ENCODE measurements around the gene VAT1L.

The VAT1L gene

GRCh38 chr16:77868478-77868877, 80.1 kb downstream of the VAT1L start:
- Mint-ChIP-seq H3K4me3 (no peak overlapping the region), H3K27ac (ENCODE audit: low read depth) (no peak overlapping the region)
- no peak for ATAC-seq (replicated peaks; ENCODE audit: extremely low read depth, poor library complexity, severe bottlenecking)

GRCh38 chr16:77869997-77870813, 81.8 kb downstream of the VAT1L start:
- Mint-ChIP-seq H3K36me3 (ENCODE audit: insufficient read depth) (no peaks in the 10 kb centered on the region), H3K27me3 (peaks cover 29% of the 10 kb centered on the region), H3K27ac (ENCODE audit: low read depth) (no peak overlapping the region), H3K4me1 (no peaks in the 10 kb centered on the region), H3K9me3 (no peaks in the 10 kb centered on the region), H3K4me3 (no peak overlapping the region)
- DNase-seq (ENCODE audit: low spot score in 2 of 2) (no peak), ATAC-seq (replicated peaks; ENCODE audit: extremely low read depth, poor library complexity, severe bottlenecking) (no peak)

More at GRCh38 chr16:77868478-77868877, 80.1 kb downstream of the VAT1L start:
- H3K4me1 Mint-ChIP-seq, result no peaks in the 10 kb centered on the region
- no peaks in the 10 kb centered on the region for H3K36me3 Mint-ChIP-seq (ENCODE audit: insufficient read depth)
- no peak for DNase-seq (ENCODE audit: low spot score in 2 of 2)
- no peaks in the 10 kb centered on the region for H3K9me3 Mint-ChIP-seq
- peaks cover 24% of the 10 kb centered on the region for H3K27me3 Mint-ChIP-seq

DNA sequence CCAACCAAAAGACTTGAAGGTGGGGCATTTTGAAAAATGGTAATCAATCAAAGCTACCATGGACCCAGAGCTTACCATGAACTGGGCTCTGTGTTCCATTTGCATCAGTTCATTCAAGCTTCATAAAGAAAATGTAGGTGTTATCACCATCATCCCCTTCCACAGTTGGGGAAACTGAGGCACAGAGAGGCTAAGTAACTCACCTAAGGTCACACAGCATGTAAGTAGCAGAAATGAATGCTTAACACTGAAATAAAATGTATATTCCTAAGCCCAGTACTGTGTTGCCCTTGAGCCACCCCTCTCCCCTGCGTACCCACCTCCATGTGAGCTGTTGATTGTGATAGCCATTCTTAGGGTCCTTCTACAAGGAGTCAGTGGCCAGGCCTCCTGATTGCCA, 83.6 kb downstream of the VAT1L start:
- Mint-ChIP-seq H3K4me1 (no peaks in the 10 kb centered on the region), H3K27ac (ENCODE audit: low read depth) (no peak overlapping the region), H3K36me3 (ENCODE audit: insufficient read depth) (no peaks in the 10 kb centered on the region), H3K27me3 (peaks cover 13% of the 10 kb centered on the region), H3K4me3 (no peak overlapping the region), H3K9me3 (no peaks in the 10 kb centered on the region)
- DNase-seq (ENCODE audit: low spot score in 2 of 2), result no peak
- no peak for ATAC-seq (replicated peaks; ENCODE audit: extremely low read depth, poor library complexity, severe bottlenecking)

GRCh38 chr16:77873066-77873465, 84.7 kb downstream of the VAT1L start:
- H3K27me3 Mint-ChIP-seq, result peaks cover 13% of the 10 kb centered on the region
- no peak for DNase-seq (ENCODE audit: low spot score in 2 of 2)
- H3K9me3 Mint-ChIP-seq, result no peaks in the 10 kb centered on the region
- no peaks in the 10 kb centered on the region for H3K4me1 Mint-ChIP-seq
- no peak overlapping the region for H3K4me3 Mint-ChIP-seq
- no peaks in the 10 kb centered on the region for H3K36me3 Mint-ChIP-seq (ENCODE audit: insufficient read depth)
- no peak for ATAC-seq (replicated peaks; ENCODE audit: extremely low read depth, poor library complexity, severe bottlenecking)
- no peak overlapping the region for H3K27ac Mint-ChIP-seq (ENCODE audit: low read depth)

- Mint-ChIP-seq H3K36me3 (ENCODE audit: insufficient read depth) (no peaks in the 10 kb centered on the region), H3K9me3 (no peaks in the 10 kb centered on the region), H3K4me3 (no peak overlapping the region), H3K27ac (ENCODE audit: low read depth) (no peak overlapping the region), H3K4me1 (no peaks in the 10 kb centered on the region), H3K27me3 (peaks cover 13% of the 10 kb centered on the region)
- ATAC-seq (replicated peaks; ENCODE audit: extremely low read depth, poor library complexity, severe bottlenecking), result no peak
- DNase-seq (ENCODE audit: low spot score in 2 of 2), result no peak
Observed at GRCh38 chr16:77874347-77874746, 86.0 kb downstream of the VAT1L start.

GRCh38 chr16:77876776-77877175, 88.4 kb downstream of the VAT1L start:
- Mint-ChIP-seq H3K27me3 (peaks cover 13% of the 10 kb centered on the region), H3K4me3 (no peak overlapping the region), H3K9me3 (no peaks in the 10 kb centered on the region), H3K4me1 (no peaks in the 10 kb centered on the region), H3K27ac (ENCODE audit: low read depth) (no peak overlapping the region), H3K36me3 (ENCODE audit: insufficient read depth) (peaks cover under 1% of the 10 kb centered on the region)
- DNase-seq (ENCODE audit: low spot score in 2 of 2) (no peak), ATAC-seq (replicated peaks; ENCODE audit: extremely low read depth, poor library complexity, severe bottlenecking) (no peak)

DNA sequence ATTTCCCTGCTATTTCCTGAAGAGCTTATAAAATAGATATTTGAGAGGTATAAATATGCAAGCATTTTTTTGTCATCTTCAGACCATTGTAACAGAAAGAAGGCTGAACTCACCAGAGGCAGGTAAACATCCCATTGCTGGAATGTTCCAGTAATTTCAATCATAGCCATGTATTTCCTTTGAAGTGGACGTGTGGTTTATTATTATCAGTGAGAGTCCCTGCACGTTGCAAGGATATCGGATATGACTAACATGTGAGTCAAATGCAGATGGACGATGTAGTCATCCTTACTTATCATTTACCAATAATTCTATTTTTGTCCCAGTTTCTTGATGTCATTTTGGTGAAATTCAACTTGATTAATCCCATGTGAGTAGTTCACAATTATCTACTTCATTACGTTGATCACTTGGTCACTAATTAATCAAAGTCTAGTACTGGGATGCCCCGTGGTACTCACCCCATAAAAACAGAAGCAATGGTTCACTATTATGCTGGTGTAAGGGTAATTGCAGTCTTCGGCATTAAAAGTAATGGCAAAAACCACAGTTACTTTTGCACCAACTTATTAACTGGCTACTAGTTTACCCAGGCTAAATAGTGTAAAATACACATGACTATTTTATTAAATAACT, 89.5 kb downstream of the VAT1L start:
- H3K36me3 Mint-ChIP-seq (ENCODE audit: insufficient read depth), result peaks cover 2% of the 10 kb centered on the region
- H3K4me3 Mint-ChIP-seq, result no peak overlapping the region
- H3K4me1 Mint-ChIP-seq, result no peaks in the 10 kb centered on the region
- ATAC-seq (replicated peaks; ENCODE audit: extremely low read depth, poor library complexity, severe bottlenecking) (no peak), DNase-seq (ENCODE audit: low spot score in 2 of 2) (no peak)
- H3K27ac Mint-ChIP-seq (ENCODE audit: low read depth), result no peak overlapping the region
- no peaks in the 10 kb centered on the region for H3K9me3 Mint-ChIP-seq
- peaks cover 13% of the 10 kb centered on the region for H3K27me3 Mint-ChIP-seq

- no peaks in the 10 kb centered on the region for H3K4me1 Mint-ChIP-seq
- H3K4me3 Mint-ChIP-seq, result no peak overlapping the region
- ATAC-seq (replicated peaks; ENCODE audit: extremely low read depth, poor library complexity, severe bottlenecking) (no peak), DNase-seq (ENCODE audit: low spot score in 2 of 2) (no peak)
- peaks cover 2% of the 10 kb centered on the region for H3K36me3 Mint-ChIP-seq (ENCODE audit: insufficient read depth)
- H3K27me3 Mint-ChIP-seq, result peaks cover 18% of the 10 kb centered on the region
- no peaks in the 10 kb centered on the region for H3K9me3 Mint-ChIP-seq
- no peak overlapping the region for H3K27ac Mint-ChIP-seq (ENCODE audit: low read depth)
Observed at GRCh38 chr16:77881355-77882030, 93.1 kb downstream of the VAT1L start.

DNA sequence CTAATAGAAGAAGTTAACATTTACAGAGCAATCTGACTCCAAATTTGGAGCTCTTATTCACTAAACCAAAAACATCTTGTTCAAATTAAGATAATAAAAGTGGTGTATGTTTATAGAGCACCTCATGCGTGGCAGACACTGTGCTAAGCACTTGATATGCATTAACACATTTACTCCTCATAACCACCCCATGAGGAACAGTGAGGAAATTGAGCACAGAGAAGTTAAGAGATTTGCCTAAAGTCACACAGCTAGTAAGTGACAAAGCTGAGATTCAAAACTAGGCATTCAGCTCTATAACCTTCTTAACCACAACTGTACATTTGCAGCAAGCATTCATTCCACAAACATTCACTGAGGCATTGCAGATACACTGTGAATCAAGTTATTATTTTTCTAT, 94.0 kb downstream of the VAT1L start:
- DNase-seq (ENCODE audit: low spot score in 2 of 2), result no peak
- Mint-ChIP-seq H3K27me3 (peaks cover 27% of the 10 kb centered on the region), H3K4me3 (no peak overlapping the region), H3K27ac (ENCODE audit: low read depth) (no peak overlapping the region), H3K4me1 (no peaks in the 10 kb centered on the region), H3K9me3 (no peaks in the 10 kb centered on the region), H3K36me3 (ENCODE audit: insufficient read depth) (peaks cover 2% of the 10 kb centered on the region)
- ATAC-seq (replicated peaks; ENCODE audit: extremely low read depth, poor library complexity, severe bottlenecking), result no peak

GRCh38 chr16:77885571-77886295, 97.4 kb downstream of the VAT1L start:
- no peak for DNase-seq (ENCODE audit: low spot score in 2 of 2)
- no peaks in the 10 kb centered on the region for H3K4me1 Mint-ChIP-seq
- H3K36me3 Mint-ChIP-seq (ENCODE audit: insufficient read depth), result peaks cover 2% of the 10 kb centered on the region
- H3K4me3 Mint-ChIP-seq, result no peak overlapping the region
- ATAC-seq (replicated peaks; ENCODE audit: extremely low read depth, poor library complexity, severe bottlenecking), result no peak
- H3K9me3 Mint-ChIP-seq, result no peaks in the 10 kb centered on the region
- H3K27ac Mint-ChIP-seq (ENCODE audit: low read depth), result no peak overlapping the region
- peaks cover 39% of the 10 kb centered on the region for H3K27me3 Mint-ChIP-seq

- no peak overlapping the region for H3K4me3 Mint-ChIP-seq
- no peak overlapping the region for H3K27ac Mint-ChIP-seq (ENCODE audit: low read depth)
- DNase-seq (ENCODE audit: low spot score in 2 of 2), result no peak
- H3K27me3 Mint-ChIP-seq, result peaks cover 30% of the 10 kb centered on the region
- ATAC-seq (replicated peaks; ENCODE audit: extremely low read depth, poor library complexity, severe bottlenecking), result no peak
- H3K9me3 Mint-ChIP-seq, result no peaks in the 10 kb centered on the region
- H3K4me1 Mint-ChIP-seq, result no peaks in the 10 kb centered on the region
- H3K36me3 Mint-ChIP-seq (ENCODE audit: insufficient read depth), result no peaks in the 10 kb centered on the region
Observed at GRCh38 chr16:77888871-77889270, 100.5 kb downstream of the VAT1L start.

DNA sequence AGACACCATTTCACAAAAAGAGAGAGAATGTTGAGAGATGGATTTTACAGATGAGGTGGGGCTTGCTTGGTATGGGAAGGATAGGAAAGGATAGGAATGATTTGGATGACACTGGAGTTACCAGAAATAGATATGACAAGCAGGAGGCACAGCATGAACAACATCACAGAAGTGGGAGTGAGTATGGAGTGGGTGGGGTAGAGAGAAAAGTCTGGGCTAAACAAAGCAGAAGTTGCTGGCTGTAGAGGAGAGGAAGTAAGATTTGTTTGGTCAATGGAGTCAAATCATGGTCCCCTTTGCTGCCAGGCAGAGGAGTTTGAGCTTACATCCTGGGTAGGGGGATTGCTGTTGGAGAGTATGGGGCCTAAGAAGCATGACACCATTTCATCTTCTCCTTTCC, 101.7 kb downstream of the VAT1L start:
- Mint-ChIP-seq H3K36me3 (ENCODE audit: insufficient read depth) (no peaks in the 10 kb centered on the region), H3K27ac (ENCODE audit: low read depth) (no peak overlapping the region), H3K9me3 (no peaks in the 10 kb centered on the region), H3K4me1 (no peaks in the 10 kb centered on the region), H3K27me3 (peaks cover 26% of the 10 kb centered on the region), H3K4me3 (no peak overlapping the region)
- ATAC-seq (replicated peaks; ENCODE audit: extremely low read depth, poor library complexity, severe bottlenecking), result no peak
- no peak for DNase-seq (ENCODE audit: low spot score in 2 of 2)

All from central memory CD8-positive, alpha-beta T cell (primary cell).